Fibroblast of lung (primary cell): ENCODE results near the gene AGK.

Experiments
- EZH2 ChIP-seq: IDR thresholded peaks from 2 replicates; pipeline ENCODE4 v1.5.1; 2012; ENCODE audit warnings: low read length, control low read depth, mild to moderate bottlenecking; ENCODE audit errors: missing control alignments
- TF ChIP-seq, protein P1 (sequence below), 2 donors: IDR thresholded peaks in 1 of 2; conservative IDR thresholded peaks in 1 of 2; 1 replicate in 1 of 2; 2 replicates in 1 of 2; pipeline ENCODE4 v1.5.1; 2011 to 2012; ENCODE audit warnings: low read length in 2 of 2, control low read depth in 1 of 2, inconsistent platforms in 1 of 2, low read depth in 1 of 2, mild to moderate bottlenecking in 1 of 2

DNA sequence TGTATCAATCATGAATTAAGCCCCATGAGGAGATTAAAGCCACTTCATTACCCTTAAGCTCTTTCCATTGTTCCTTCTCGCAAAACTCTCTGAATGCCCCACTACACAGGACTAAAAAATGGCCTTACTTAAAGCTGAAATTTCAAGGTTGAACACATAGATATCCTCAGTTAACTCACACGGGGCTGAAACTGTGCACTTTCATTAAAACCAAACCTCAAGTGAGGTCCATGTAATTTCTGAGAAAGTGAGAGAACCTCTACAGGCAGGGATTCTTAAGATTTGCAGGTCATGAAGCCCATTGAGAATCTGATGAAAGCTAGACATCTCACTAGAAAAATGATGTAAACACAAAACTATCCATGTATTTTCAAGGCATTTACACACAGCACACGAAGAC is 134.9 kb downstream of the AGK start:
- no peak for TF ChIP-seq EZH2
- TF ChIP-seq, protein P1, sequence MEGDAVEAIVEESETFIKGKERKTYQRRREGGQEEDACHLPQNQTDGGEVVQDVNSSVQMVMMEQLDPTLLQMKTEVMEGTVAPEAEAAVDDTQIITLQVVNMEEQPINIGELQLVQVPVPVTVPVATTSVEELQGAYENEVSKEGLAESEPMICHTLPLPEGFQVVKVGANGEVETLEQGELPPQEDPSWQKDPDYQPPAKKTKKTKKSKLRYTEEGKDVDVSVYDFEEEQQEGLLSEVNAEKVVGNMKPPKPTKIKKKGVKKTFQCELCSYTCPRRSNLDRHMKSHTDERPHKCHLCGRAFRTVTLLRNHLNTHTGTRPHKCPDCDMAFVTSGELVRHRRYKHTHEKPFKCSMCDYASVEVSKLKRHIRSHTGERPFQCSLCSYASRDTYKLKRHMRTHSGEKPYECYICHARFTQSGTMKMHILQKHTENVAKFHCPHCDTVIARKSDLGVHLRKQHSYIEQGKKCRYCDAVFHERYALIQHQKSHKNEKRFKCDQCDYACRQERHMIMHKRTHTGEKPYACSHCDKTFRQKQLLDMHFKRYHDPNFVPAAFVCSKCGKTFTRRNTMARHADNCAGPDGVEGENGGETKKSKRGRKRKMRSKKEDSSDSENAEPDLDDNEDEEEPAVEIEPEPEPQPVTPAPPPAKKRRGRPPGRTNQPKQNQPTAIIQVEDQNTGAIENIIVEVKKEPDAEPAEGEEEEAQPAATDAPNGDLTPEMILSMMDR (conservative IDR thresholded peaks at IDR 0.05 in 1 of 2, IDR thresholded peaks at IDR 0.05 in 1 of 2; ENCODE audit: low read depth in 1 of 2, low read length in 2 of 2): no peak
